Neural cell (in vitro differentiated cells): Measurements from ENCODE around the gene S1PR4. TPM values are rescaled to one million over a fixed set of nuclear protein-coding genes. Genes with fewer than 3 reads are reported as not detected.

Experiments used
- H2AFZ ChIP-seq: fragments of 200-600, 300-800 bp; sonication (generic), shearing (Covaris generic); 2 replicates; pipeline ENCODE4 v1.6.0; 2014; ENCODE audit warnings: low read depth, mild to moderate bottlenecking, antibody characterized with exemption, low read length, moderate library complexity
- H3F3A ChIP-seq: fragments of 200-600 bp; shearing (Covaris generic); 2 replicates; pipeline ENCODE4 v1.6.1; 2016; ENCODE audit warnings: mild to moderate bottlenecking, moderate library complexity, mixed read lengths, antibody characterized with exemption, low read length; ENCODE audit not compliant: insufficient read depth, poor library complexity, severe bottlenecking
- H3K27ac ChIP-seq: fragments of 200-600, 300-800 bp; sonication (generic), shearing (Covaris generic); 2 replicates; pipeline ENCODE4 v1.5.1; 2014; ENCODE audit warnings: mild to moderate bottlenecking, low read length, moderate library complexity
- H3K27me3 ChIP-seq: fragments of 300-800, 200-600 bp; sonication (generic), shearing (Covaris generic); 2 replicates; pipeline ENCODE4 v1.6.0; 2014; ENCODE audit warnings: mild to moderate bottlenecking, low read depth, low read length, moderate library complexity; ENCODE audit not compliant: insufficient read depth
- H3K36me3 ChIP-seq: fragments of 300-800, 200-600 bp; sonication (generic), shearing (Covaris generic); 2 replicates; pipeline ENCODE4 v1.5.1; 2014; ENCODE audit warnings: mild to moderate bottlenecking, antibody characterized with exemption, low read length, moderate library complexity; ENCODE audit not compliant: insufficient read depth
- H3K4me2 ChIP-seq: fragments of 300-800, 200-600 bp; sonication (generic), shearing (Covaris generic); 2 replicates; pipeline ENCODE4 v1.6.0; 2014; ENCODE audit warnings: mild to moderate bottlenecking, low read length
- H3K4me3 ChIP-seq: fragments of 300-800, 200-600 bp; sonication (generic), shearing (Covaris generic); 2 replicates; pipeline ENCODE4 v1.5.1; 2014; ENCODE audit warnings: mild to moderate bottlenecking, low read length, moderate library complexity
- H3K79me2 ChIP-seq: fragments of 200-600 bp; shearing (Covaris generic); replicated peaks from 2 replicates; pipeline ENCODE4 v1.6.0; 2014; ENCODE audit warnings: mild to moderate bottlenecking, low read length, moderate library complexity; ENCODE audit not compliant: insufficient read depth
- H3K9ac ChIP-seq: fragments of 300-800, 200-600 bp; sonication (generic), shearing (Covaris generic); 2 replicates; pipeline ENCODE4 v1.6.1; 2016; ENCODE audit warnings: mild to moderate bottlenecking, low read length, mixed read lengths
- H3K9me2 ChIP-seq: fragments of 200-600 bp; shearing (Covaris generic); 2 replicates; pipeline ENCODE4 v1.6.1; 2016; ENCODE audit warnings: mild to moderate bottlenecking, low read length, mixed read lengths; ENCODE audit not compliant: insufficient read depth
- H3K9me3 ChIP-seq: fragments of 200-600, 300-800 bp; sonication (generic), shearing (Covaris generic); 2 replicates; pipeline ENCODE4 v1.6.1; 2016; ENCODE audit warnings: mild to moderate bottlenecking, mixed run types, low read length, moderate library complexity, mixed read lengths
- H4K20me1 ChIP-seq: fragments of 200-600 bp; shearing (Covaris generic); 2 replicates; pipeline ENCODE4 v1.6.1; 2016; ENCODE audit warnings: mild to moderate bottlenecking, mixed run types; ENCODE audit not compliant: insufficient read depth
- CTCF ChIP-seq: fragments of 450-650 bp; IDR thresholded peaks from 2 replicates; pipeline ENCODE4 v1.5.1; 2014; ENCODE audit warnings: antibody characterized with exemption, mild to moderate bottlenecking, moderate library complexity; ENCODE audit not compliant: poor library complexity, severe bottlenecking
- EP300 ChIP-seq: fragments of 450-650 bp; conservative IDR thresholded peaks from 2 replicates; pipeline ENCODE4 v1.6.1; 2014; ENCODE audit warnings: antibody characterized with exemption, mild to moderate bottlenecking, moderate library complexity; ENCODE audit not compliant: poor library complexity, severe bottlenecking
- EZH2 ChIP-seq: fragments of 200-600, 300-800 bp; shearing (Covaris generic), sonication (generic); IDR thresholded peaks from 2 replicates; pipeline ENCODE4 v1.6.1; 2014; ENCODE audit warnings: antibody characterized with exemption, low read length, borderline replicate concordance, mild to moderate bottlenecking; ENCODE audit not compliant: insufficient read depth, poor library complexity, severe bottlenecking
- MXI1 ChIP-seq: fragments of 450-650 bp; conservative IDR thresholded peaks from 2 replicates; pipeline ENCODE4 v1.6.1; 2014; ENCODE audit warnings: antibody characterized with exemption, mild to moderate bottlenecking; ENCODE audit not compliant: poor library complexity, severe bottlenecking
- POLR2AphosphoS5 ChIP-seq: IDR thresholded peaks from 2 replicates; pipeline ENCODE4 v1.6.1; 2012
- RAD21 ChIP-seq: fragments of 450-650 bp; conservative IDR thresholded peaks from 2 replicates; pipeline ENCODE4 v1.6.1; 2014; ENCODE audit warnings: antibody characterized with exemption, mild to moderate bottlenecking, moderate library complexity
- REST ChIP-seq: IDR thresholded peaks from 2 replicates; pipeline ENCODE4 v1.6.1; 2012; ENCODE audit warnings: borderline replicate concordance
- SMC3 ChIP-seq: fragments of 450-650 bp; conservative IDR thresholded peaks from 2 replicates; pipeline ENCODE4 v1.6.1; 2014; ENCODE audit warnings: antibody characterized with exemption, mild to moderate bottlenecking, moderate library complexity; ENCODE audit not compliant: poor library complexity
- TAF1 ChIP-seq: IDR thresholded peaks from 2 replicates; pipeline ENCODE4 v1.6.1; 2012; ENCODE audit warnings: low read depth
- polyA plus RNA-seq: library from polyadenylated mRNA; depleted of rRNA; stranded (reverse); fragments of >200 nt; gene quantifications from 2 replicates; pipeline ENCODE4 v1.2.3, GENCODE V29; 2014

Gene S1PR4
- polyA plus RNA-seq, 1 donor from 2014 or later = not detected

GRCh38 chr19:3178973-3179738, 587 bp downstream of the S1PR4 start:
- no peaks in the 10 kb centered on the region for H3K79me2 ChIP-seq
- H3F3A ChIP-seq = no peaks in the 10 kb centered on the region
- H3K27me3 ChIP-seq = no peaks in the 10 kb centered on the region
- no peak overlapping the region for H3K27ac ChIP-seq
- H2AFZ ChIP-seq = no peak overlapping the region
- no peak overlapping the region for H3K4me2 ChIP-seq
- no peaks in the 10 kb centered on the region for H3K9me3 ChIP-seq
- TF ChIP-seq REST = no peak
- no peak for TF ChIP-seq RAD21
- no peak for TF ChIP-seq CTCF
- TF ChIP-seq MXI1 = no peak
- no peak for TF ChIP-seq POLR2AphosphoS5
- no peak for TF ChIP-seq EZH2
- no peak for TF ChIP-seq TAF1
- no peak for TF ChIP-seq EP300
- TF ChIP-seq SMC3 = no peak
- no peak overlapping the region for H3K9ac ChIP-seq
- no peaks in the 10 kb centered on the region for H3K9me2 ChIP-seq
- no peaks in the 10 kb centered on the region for H3K36me3 ChIP-seq
- no peak overlapping the region for H3K4me3 ChIP-seq
- no peaks in the 10 kb centered on the region for H4K20me1 ChIP-seq

- Histone ChIP-seq H2AFZ (no peak overlapping the region), H3K4me2 (no peak overlapping the region), H3K4me3 (no peak overlapping the region), H3K36me3 (no peaks in the 10 kb centered on the region), H3K79me2 (no peaks in the 10 kb centered on the region), H3K9ac (no peak overlapping the region), H4K20me1 (no peaks in the 10 kb centered on the region), H3K9me2 (no peaks in the 10 kb centered on the region), H3K9me3 (no peaks in the 10 kb centered on the region), H3F3A (no peaks in the 10 kb centered on the region), H3K27me3 (no peaks in the 10 kb centered on the region), H3K27ac (no peak overlapping the region)
- no peak for TF ChIP-seq REST
- TF ChIP-seq TAF1 = no peak
- TF ChIP-seq EZH2 = no peak
- no peak for TF ChIP-seq SMC3
Measured at GRCh38 chr19:3179739-3180293, 1.2 kb downstream of the S1PR4 start.
